ENCODE data around the gene AGFG2. TPM values are rescaled to one million over a fixed set of nuclear protein-coding genes. Genes with fewer than 3 reads are reported as not detected.

AGFG2 gene
- total RNA-seq, 1 experiment from 2014 or later = 45.6 TPM

DNA sequence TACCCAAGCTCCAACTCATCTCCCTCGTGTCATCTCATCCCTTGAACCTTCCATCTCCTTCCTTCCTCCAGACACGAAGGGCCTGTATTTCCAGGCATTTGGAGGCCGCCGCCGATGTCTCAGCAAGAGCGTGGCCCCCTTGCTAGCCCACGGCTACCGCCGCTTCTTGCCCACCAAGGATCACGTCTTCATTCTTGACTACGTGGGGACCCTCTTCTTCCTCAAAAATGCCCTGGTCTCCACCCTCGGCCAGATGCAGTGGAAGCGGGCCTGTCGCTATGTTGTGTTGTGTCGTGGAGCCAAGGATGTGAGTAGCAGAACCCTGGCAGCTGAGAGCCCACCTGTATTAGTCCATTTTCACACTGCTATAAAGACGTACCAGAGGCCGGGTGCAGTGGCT, 52.6 kb downstream of the AGFG2 start:
- Mint-ChIP-seq H3K4me3 (ENCODE audit: low read depth, unreplicated experiment) (no peak overlapping the region), H3K9me3 (ENCODE audit: low read depth, unreplicated experiment) (peaks cover 2% of the 10 kb centered on the region), H3K4me1 (ENCODE audit: low read depth, unreplicated experiment) (no peaks in the 10 kb centered on the region), H3K36me3 (ENCODE audit: insufficient read depth, unreplicated experiment) (peaks cover 2% of the 10 kb centered on the region), H3K27ac (ENCODE audit: unreplicated experiment) (no peak overlapping the region), H3K27me3 (ENCODE audit: unreplicated experiment) (peaks cover 39% of the 10 kb centered on the region)
- CTCF ChIA-PET = no interaction called here
- BruUV-seq (replicated peaks) = no TSS peak
- intact Hi-C loops (cut with micrococcal nuclease; ENCODE audit: unreplicated experiment) = no loop called here
- TF ChIP-seq, protein P1, sequence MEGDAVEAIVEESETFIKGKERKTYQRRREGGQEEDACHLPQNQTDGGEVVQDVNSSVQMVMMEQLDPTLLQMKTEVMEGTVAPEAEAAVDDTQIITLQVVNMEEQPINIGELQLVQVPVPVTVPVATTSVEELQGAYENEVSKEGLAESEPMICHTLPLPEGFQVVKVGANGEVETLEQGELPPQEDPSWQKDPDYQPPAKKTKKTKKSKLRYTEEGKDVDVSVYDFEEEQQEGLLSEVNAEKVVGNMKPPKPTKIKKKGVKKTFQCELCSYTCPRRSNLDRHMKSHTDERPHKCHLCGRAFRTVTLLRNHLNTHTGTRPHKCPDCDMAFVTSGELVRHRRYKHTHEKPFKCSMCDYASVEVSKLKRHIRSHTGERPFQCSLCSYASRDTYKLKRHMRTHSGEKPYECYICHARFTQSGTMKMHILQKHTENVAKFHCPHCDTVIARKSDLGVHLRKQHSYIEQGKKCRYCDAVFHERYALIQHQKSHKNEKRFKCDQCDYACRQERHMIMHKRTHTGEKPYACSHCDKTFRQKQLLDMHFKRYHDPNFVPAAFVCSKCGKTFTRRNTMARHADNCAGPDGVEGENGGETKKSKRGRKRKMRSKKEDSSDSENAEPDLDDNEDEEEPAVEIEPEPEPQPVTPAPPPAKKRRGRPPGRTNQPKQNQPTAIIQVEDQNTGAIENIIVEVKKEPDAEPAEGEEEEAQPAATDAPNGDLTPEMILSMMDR (IDR thresholded peaks at IDR 0.05; ENCODE audit: unreplicated experiment) = no peak
- DNase-seq = no peak

DNA sequence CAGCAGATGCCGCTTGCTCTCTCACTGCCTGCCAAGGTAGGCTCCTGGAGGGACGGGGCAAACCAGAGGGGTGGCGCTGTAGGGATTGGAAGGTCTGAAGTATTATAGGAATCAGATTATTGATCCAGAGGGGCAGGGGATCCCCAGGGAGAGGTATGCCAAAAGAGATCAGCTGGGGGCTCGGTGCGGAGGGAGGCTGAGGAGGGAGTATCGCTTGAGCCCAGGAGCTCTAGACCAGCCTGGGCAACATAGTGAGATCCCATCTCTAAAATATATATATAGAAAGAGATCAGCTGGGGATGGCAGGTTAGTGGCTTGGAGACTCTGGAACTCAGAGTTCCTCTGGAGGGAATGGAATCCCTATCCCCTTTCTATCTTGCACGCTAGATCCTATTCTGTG, 56.2 kb downstream of the AGFG2 start:
- Mint-ChIP-seq H3K9me3 (ENCODE audit: low read depth, unreplicated experiment) (peaks cover 2% of the 10 kb centered on the region), H3K4me3 (ENCODE audit: low read depth, unreplicated experiment) (no peak overlapping the region), H3K27me3 (ENCODE audit: unreplicated experiment) (peaks cover 37% of the 10 kb centered on the region), H3K36me3 (ENCODE audit: insufficient read depth, unreplicated experiment) (no peaks in the 10 kb centered on the region), H3K27ac (ENCODE audit: unreplicated experiment) (no peak overlapping the region), H3K4me1 (ENCODE audit: low read depth, unreplicated experiment) (no peaks in the 10 kb centered on the region)
- intact Hi-C loops (cut with micrococcal nuclease; ENCODE audit: unreplicated experiment) = no loop called here
- no peak for DNase-seq
- no TSS peak for BruUV-seq (replicated peaks)
- TF ChIP-seq, protein P1 (IDR thresholded peaks at IDR 0.05; ENCODE audit: unreplicated experiment) = no peak
- CTCF ChIA-PET = no interaction called here

GRCh38 chr7:100598425-100598824, 59.4 kb downstream of the AGFG2 start:
- TF ChIP-seq, protein P1 (IDR thresholded peaks at IDR 0.05; ENCODE audit: unreplicated experiment) = no peak
- Mint-ChIP-seq H3K9me3 (ENCODE audit: low read depth, unreplicated experiment) (no peaks in the 10 kb centered on the region), H3K4me1 (ENCODE audit: low read depth, unreplicated experiment) (no peaks in the 10 kb centered on the region), H3K4me3 (ENCODE audit: low read depth, unreplicated experiment) (no peak overlapping the region), H3K36me3 (ENCODE audit: insufficient read depth, unreplicated experiment) (no peaks in the 10 kb centered on the region), H3K27ac (ENCODE audit: unreplicated experiment) (no peak overlapping the region), H3K27me3 (ENCODE audit: unreplicated experiment) (peaks cover 15% of the 10 kb centered on the region)
- BruUV-seq (replicated peaks) = no TSS peak
- intact Hi-C loops (cut with micrococcal nuclease; ENCODE audit: unreplicated experiment) = no loop called here
- DNase-seq = no peak
- CTCF ChIA-PET = no interaction called here

DNA sequence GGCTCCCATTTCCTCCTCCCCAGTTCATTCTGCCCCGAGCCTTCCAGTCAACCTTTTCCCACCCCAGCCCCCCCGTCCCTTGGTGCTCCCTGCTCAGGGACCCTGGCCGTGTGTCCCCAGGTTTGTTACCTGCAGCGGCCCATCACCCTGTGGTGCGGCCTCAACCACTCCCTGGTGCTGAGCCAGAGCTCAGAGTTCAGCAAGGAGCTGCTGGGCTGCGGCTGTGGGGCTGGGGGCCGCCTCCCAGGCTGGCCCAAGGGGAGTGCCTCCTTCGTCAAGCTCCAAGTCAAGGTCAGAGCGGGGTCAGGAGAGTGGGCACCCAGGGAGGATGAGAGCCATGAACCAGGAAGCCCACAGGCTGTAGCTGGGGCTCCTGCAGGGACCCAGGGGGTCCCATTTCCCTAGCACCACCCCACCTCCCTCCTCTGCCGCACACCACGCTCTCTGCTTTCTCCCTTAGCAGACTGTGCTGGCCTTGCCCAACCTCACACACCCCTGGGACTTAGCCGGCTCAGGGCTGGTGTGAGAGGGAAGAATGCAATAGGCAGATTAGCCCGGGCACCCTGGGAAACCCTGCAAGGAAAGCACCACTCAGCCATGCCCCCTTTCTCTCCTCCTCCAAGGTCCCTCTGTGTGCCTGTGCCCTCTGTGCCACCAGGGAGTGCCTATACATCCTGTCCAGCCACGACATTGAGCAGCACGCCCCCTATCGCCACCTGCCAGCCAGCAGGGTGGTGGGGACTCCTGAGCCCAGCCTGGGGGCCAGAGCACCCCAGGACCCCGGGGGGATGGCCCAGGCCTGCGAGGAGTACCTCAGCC, 61.1 kb downstream of the AGFG2 start:
- TF ChIP-seq, protein P1 (IDR thresholded peaks at IDR 0.05; ENCODE audit: unreplicated experiment) = no peak
- H3K4me3 Mint-ChIP-seq (ENCODE audit: low read depth, unreplicated experiment) = no peak overlapping the region
- CTCF ChIA-PET = interaction anchor here (0.6 kb wide), 1 partner anchor 13 kb away, joined by 3 read pairs; no protein-coding TSS in a partner anchor

More for the DNA sequence above, 61.1 kb downstream of the AGFG2 start:
- Mint-ChIP-seq H3K4me1 (ENCODE audit: low read depth, unreplicated experiment) (no peaks in the 10 kb centered on the region), H3K9me3 (ENCODE audit: low read depth, unreplicated experiment) (no peaks in the 10 kb centered on the region), H3K27ac (ENCODE audit: unreplicated experiment) (no peak overlapping the region), H3K27me3 (ENCODE audit: unreplicated experiment) (peaks cover 15% of the 10 kb centered on the region), H3K36me3 (ENCODE audit: insufficient read depth, unreplicated experiment) (peaks cover 7% of the 10 kb centered on the region)
- intact Hi-C loops (cut with micrococcal nuclease; ENCODE audit: unreplicated experiment) = no loop called here
- BruUV-seq (replicated peaks) = no TSS peak
- DNase-seq = no peak

All from Calu3 (cell line).